Sigmoid colon (tissue), 7 donors: ENCODE measurements around the gene MAP2K3. TPM values are rescaled to one million over a fixed set of nuclear protein-coding genes. Genes with fewer than 3 reads are reported as not detected.
"Not testable (repeated sequence)": the region's sequence is repeated elsewhere in the genome, so short reads cannot be mapped to it uniquely, and the experiment has no call there.

Experiments used
- DNase-seq: peaks from one replicate; pipeline ENCODE4 v3.0.0-alpha.2; 2019
- H3K27ac ChIP-seq, 4 donors: fragments of 200-600 bp; sonication (generic); one replicate each; pipeline ENCODE4 v1.5.1; 2016 to 2019; ENCODE audit warnings: mild to moderate bottlenecking in 1 of 4
- H3K27me3 ChIP-seq, 3 donors: fragments of 200-600 bp; sonication (generic); one replicate each; pipeline ENCODE4 v1.5.1; 2019; ENCODE audit warnings: mild to moderate bottlenecking in 1 of 3
- H3K36me3 ChIP-seq, 4 donors: fragments of 200-600 bp; sonication (generic); one replicate each; pipeline ENCODE4 v1.5.1; 2016 to 2019
- H3K4me1 ChIP-seq, 4 donors: fragments of 200-600 bp; sonication (generic); one replicate each; pipeline ENCODE4 v1.5.1; 2017 to 2019
- H3K4me3 ChIP-seq, 4 donors: fragments of 200-600 bp; sonication (generic); one replicate each; pipeline ENCODE4 v1.5.1; 2017 to 2019; ENCODE audit warnings: mild to moderate bottlenecking in 2 of 4, moderate library complexity in 1 of 4
- H3K9me3 ChIP-seq, 4 donors: fragments of 200-600 bp in 3 of 4; sonication (generic) in 3 of 4; one replicate each; pipeline versions ENCODE4 v1.5.1 to v1.6.1; 2013 to 2019
- POLR2A ChIP-seq, 2 donors: fragments of 450-650 bp; IDR thresholded peaks; one replicate each; pipeline ENCODE4 v1.6.1; 2016; ENCODE audit warnings: antibody characterized with exemption in 2 of 2, mild to moderate bottlenecking in 2 of 2, moderate library complexity in 2 of 2
- POLR2AphosphoS5 ChIP-seq, 4 donors: sonication (generic); formaldehyde crosslinking; IDR thresholded peaks; one replicate each; pipeline ENCODE4 v1.6.1; 2017; ENCODE audit warnings: antibody characterized with exemption in 4 of 4
- WGBS, 2 donors: extraction: QIAGEN DNeasy Blood & Tissue Kit; methylation state at CpG; one replicate each; pipeline ENCODE4 v1.1.7; 2013; 5-methylcytosine and 5-hydroxymethylcytosine counted together
- intact Hi-C: fragments of 100-400 bp; cut with DNase I; formaldehyde crosslinking; loops from one replicate; pipeline ENCODE4 v1.15.1; 2023
- polyA plus RNA-seq, 3 donors: library from polyadenylated mRNA; stranded (reverse); fragments of 200-250 nt; gene quantifications; one replicate each; pipeline ENCODE4 v1.2.3, GENCODE V29; 2013
- total RNA-seq, 4 donors: library from RNA; depleted of rRNA; stranded (reverse); fragments of >200 nt; gene quantifications; one replicate each; pipeline ENCODE4 v1.1.0, GENCODE V29; 2016
- TF ChIP-seq, protein P1 (sequence below), 4 experiments: fragments of 450-650 bp in 3 of 4; fragments of 200-600 bp in 1 of 4; IDR thresholded peaks; one replicate each; pipeline ENCODE4 v1.5.1; 2016 to 2019; ENCODE audit warnings: antibody characterized with exemption in 4 of 4, mild to moderate bottlenecking in 3 of 4, moderate library complexity in 2 of 4
- donor health status: healthy with polysubstance abuse.
- donor health status: Bipolar disorder and iron deficiency.
- donor health status: healthy.

MAP2K3 gene
- total and polyA plus RNA-seq, 7 donors, result 9.5 to 59.1 (median 23.3) TPM

DNA sequence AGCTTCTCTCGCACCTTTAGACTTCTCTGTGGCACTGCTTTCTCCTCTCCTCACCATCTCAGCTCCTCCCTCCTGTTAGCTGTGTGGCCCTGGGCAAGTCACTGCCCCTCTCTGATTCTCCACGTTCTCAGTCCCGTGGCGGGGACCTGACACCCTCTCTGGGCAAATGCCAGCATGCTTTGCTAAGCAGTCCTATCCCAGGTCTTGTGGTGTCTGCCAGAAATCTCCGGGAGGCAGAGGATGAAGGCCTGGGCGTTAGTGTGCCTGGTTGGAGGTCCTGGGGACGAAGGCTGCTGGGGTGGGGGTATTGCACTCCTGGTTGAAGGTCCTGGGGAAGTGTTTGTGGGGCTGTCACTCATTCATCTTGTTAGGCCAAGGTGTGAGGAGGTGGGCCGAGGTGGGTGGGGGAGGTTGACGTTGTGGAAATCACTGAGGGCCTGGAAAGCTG, 37.3 kb downstream of the MAP2K3 start:
- H3K4me3 ChIP-seq, H3K9me3 ChIP-seq, H3K36me3 ChIP-seq, H3K27me3 ChIP-seq, H3K27ac ChIP-seq: not testable (repeated sequence)
- 77 to 80% methylated on average over 9 of the region's 9 CpGs for WGBS, 2 donors
- peak; percentile 64 for DNase-seq
- peaks cover 0 to 12% (median 11%) of the 10 kb centered on the region in 4 donors for H3K4me1 ChIP-seq
- intact Hi-C loops, result loop anchor here (2.0 to 5.0 kb wide), 3 partner anchors 37 to 189 kb away; partner anchors contain the start of gene MAP2K3

- DNase-seq, result peak; percentile 73
- H3K36me3 ChIP-seq, H3K4me1 ChIP-seq, H3K27me3 ChIP-seq, H3K9me3 ChIP-seq: not testable (repeated sequence)
- Histone ChIP-seq H3K27ac (peak overlapping the region in 1 of 4 donors; percentile 75), H3K4me3 (peak overlapping the region; percentile 48 to 60 (median 58))
- 51 to 60% methylated on average over 33 of the region's 37 CpGs for WGBS, 2 donors
- intact Hi-C loops, result loop anchor here (2.0 to 5.0 kb wide), 3 partner anchors 39 to 187 kb away; partner anchors contain the start of gene MAP2K3
Measured at GRCh38 chr17:21323257-21324111, 39.0 kb downstream of the MAP2K3 start.

- not testable (repeated sequence) for H3K9me3 ChIP-seq, DNase-seq, H3K27ac ChIP-seq, H3K4me3 ChIP-seq, H3K27me3 ChIP-seq, H3K36me3 ChIP-seq, H3K4me1 ChIP-seq
- intact Hi-C loops, result loop anchor here (5.0 kb wide), 1 partner anchor 133 kb away; no protein-coding TSS in a partner anchor
- 74 to 83% methylated on average over 5 of the region's 5 CpGs for WGBS, 2 donors
Measured at GRCh38 chr17:21324741-21325140, 40.2 kb downstream of the MAP2K3 start.

DNA sequence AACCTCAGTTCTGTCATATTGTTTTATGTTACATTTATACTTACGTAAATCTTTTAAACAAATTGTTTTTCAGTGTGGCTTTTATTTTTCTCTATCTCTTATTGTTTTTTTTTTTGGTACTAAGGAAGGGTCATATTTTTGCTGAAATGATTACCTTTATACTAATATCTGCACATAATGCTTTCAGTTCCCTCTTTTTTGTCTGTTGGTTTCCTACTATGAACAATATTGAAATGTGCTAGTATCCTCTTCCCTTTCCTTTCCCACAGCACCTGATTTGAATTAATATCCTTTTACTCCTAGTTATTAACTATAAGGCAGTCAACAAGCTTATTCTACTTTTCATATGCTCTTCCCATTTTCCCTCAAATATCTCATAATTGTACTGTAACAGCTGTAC, 43.4 kb downstream of the MAP2K3 start:
- DNase-seq, H3K9me3 ChIP-seq, H3K36me3 ChIP-seq, H3K4me1 ChIP-seq, H3K27me3 ChIP-seq, intact Hi-C loops, H3K4me3 ChIP-seq, H3K27ac ChIP-seq: not testable (repeated sequence)
- 67 to 91% methylated on average over 1 of the region's 1 CpG for WGBS, 2 donors

GRCh38 chr17:21328778-21329177, 44.3 kb downstream of the MAP2K3 start:
- H3K9me3 ChIP-seq, intact Hi-C loops, DNase-seq, H3K4me3 ChIP-seq, H3K27ac ChIP-seq, H3K4me1 ChIP-seq, H3K27me3 ChIP-seq, H3K36me3 ChIP-seq: not testable (repeated sequence)
- 73 to 88% methylated on average over 2 of the region's 2 CpGs for WGBS, 2 donors

DNA sequence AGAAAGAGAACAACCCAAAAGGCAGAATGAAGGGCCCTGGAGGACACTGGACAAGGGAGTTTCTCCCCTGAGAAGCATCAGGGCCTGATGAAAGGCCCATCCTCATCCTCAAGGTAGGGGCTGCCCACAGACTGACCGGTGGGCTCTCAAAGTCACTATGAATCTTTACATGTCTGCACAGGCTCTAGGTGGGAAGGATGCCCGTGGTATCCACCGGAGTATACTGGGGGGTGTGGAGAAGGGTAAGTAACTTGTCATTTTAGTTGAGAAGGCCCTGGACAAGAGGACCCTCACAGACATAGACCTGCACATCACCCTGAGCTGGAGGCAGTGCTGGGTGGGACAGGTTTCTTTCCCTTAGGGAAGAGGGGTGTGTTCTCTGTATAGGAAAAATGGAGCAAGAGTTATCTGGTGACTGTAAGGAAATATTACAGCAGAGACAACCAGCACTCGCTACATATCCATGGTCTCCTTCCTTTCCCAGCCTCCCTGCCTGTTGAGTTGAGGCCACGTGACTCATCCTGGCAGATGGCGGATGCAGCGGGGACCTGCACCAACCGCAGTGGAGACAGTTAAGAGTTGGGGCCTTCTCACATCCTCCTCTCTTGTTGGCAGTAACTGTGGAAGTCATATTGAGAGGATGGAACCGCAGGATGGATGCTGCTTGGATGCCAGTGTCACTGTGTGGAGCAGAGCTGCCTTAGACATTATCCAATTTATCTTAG, 46.1 kb downstream of the MAP2K3 start:
- Histone ChIP-seq H3K27ac (no peak overlapping the region), H3K4me3 (no peak overlapping the region), H3K27me3 (no peaks in the 10 kb centered on the region), H3K9me3 (no peaks in the 10 kb centered on the region), H3K4me1 (no peaks in the 10 kb centered on the region), H3K36me3 (no peaks in the 10 kb centered on the region)
- peak; percentile 54 for DNase-seq
- no peak for TF ChIP-seq POLR2AphosphoS5 (IDR thresholded peaks at IDR 0.05)
- no peak for TF ChIP-seq POLR2A (IDR thresholded peaks at IDR 0.05)
- TF ChIP-seq, protein P1, sequence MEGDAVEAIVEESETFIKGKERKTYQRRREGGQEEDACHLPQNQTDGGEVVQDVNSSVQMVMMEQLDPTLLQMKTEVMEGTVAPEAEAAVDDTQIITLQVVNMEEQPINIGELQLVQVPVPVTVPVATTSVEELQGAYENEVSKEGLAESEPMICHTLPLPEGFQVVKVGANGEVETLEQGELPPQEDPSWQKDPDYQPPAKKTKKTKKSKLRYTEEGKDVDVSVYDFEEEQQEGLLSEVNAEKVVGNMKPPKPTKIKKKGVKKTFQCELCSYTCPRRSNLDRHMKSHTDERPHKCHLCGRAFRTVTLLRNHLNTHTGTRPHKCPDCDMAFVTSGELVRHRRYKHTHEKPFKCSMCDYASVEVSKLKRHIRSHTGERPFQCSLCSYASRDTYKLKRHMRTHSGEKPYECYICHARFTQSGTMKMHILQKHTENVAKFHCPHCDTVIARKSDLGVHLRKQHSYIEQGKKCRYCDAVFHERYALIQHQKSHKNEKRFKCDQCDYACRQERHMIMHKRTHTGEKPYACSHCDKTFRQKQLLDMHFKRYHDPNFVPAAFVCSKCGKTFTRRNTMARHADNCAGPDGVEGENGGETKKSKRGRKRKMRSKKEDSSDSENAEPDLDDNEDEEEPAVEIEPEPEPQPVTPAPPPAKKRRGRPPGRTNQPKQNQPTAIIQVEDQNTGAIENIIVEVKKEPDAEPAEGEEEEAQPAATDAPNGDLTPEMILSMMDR (IDR thresholded peaks at IDR 0.05), result no peak
- WGBS, 2 donors, result 84 to 93% methylated on average over 9 of the region's 9 CpGs
- intact Hi-C loops, result no loop called here

GRCh38 chr17:21336541-21337294, 52.2 kb downstream of the MAP2K3 start:
- peak; percentile 38 for DNase-seq
- H3K4me3 ChIP-seq, H3K27ac ChIP-seq, H3K36me3 ChIP-seq, H3K4me1 ChIP-seq, intact Hi-C loops, H3K9me3 ChIP-seq, H3K27me3 ChIP-seq: not testable (repeated sequence)
- 85 to 86% methylated on average over 4 of the region's 4 CpGs for WGBS, 2 donors

- WGBS, 2 donors, result 74 to 75% methylated on average over 8 of the region's 8 CpGs
- H3K27me3 ChIP-seq, H3K9me3 ChIP-seq, intact Hi-C loops, H3K4me1 ChIP-seq, H3K36me3 ChIP-seq, H3K27ac ChIP-seq, H3K4me3 ChIP-seq, DNase-seq: not testable (repeated sequence)
Measured at GRCh38 chr17:21337981-21338625, 53.6 kb downstream of the MAP2K3 start.
